Uterus (tissue), 2 donors: ENCODE data around the gene RPS6KA2.

Experiments
- CTCF ChIP-seq, 4 experiments: fragments of 200-600 bp in 2 of 4; fragments of 450-650 bp in 2 of 4; sonication (generic) in 2 of 4; IDR thresholded peaks; one replicate each; pipeline ENCODE4 v1.5.1; 2016 to 2019; ENCODE audit warnings: antibody characterized with exemption in 4 of 4, mild to moderate bottlenecking in 2 of 4, moderate library complexity in 1 of 4
- POLR2A ChIP-seq, 2 donors: fragments of 450-650 bp; IDR thresholded peaks; one replicate each; pipeline ENCODE4 v1.6.1; 2016; ENCODE audit warnings: antibody characterized with exemption in 2 of 2, mild to moderate bottlenecking in 1 of 2, moderate library complexity in 1 of 2

GRCh38 chr6:166558156-166559005, 68.7 kb downstream of the RPS6KA2 start:
- TF ChIP-seq CTCF (IDR thresholded peaks at IDR 0.05) = no peak
- TF ChIP-seq POLR2A (IDR thresholded peaks at IDR 0.05) = no peak
